Measurements from ENCODE around the gene FARP1.
A peak's percentile ranks its signal among the peaks of the same experiment; 100 is the strongest.

FARP1 gene

DNA sequence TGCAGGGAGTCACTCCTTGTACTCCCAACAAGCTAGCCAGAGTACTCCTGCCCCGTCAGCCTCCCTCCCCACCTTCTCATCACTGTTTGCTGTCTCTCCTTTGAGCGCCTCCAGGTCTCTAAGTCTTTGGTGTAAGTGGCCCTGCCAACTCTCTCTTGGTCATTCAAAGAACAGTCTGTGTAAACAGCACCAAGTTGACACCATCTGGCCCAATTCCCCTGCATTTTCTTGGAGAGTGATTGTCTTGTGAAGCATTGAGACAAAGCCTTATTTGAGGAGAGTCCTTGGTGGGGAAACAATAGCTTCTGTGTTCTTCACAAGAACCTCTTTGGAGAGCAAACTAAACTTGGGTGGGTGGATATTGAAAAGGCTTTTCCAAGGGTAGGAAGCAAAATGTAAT is 148.8 kb downstream of the FARP1 start:
- no peak for DNase-seq

- DNase-seq = no peak
Measured at GRCh38 chr13:98293103-98293502, 150.2 kb downstream of the FARP1 start.

DNA sequence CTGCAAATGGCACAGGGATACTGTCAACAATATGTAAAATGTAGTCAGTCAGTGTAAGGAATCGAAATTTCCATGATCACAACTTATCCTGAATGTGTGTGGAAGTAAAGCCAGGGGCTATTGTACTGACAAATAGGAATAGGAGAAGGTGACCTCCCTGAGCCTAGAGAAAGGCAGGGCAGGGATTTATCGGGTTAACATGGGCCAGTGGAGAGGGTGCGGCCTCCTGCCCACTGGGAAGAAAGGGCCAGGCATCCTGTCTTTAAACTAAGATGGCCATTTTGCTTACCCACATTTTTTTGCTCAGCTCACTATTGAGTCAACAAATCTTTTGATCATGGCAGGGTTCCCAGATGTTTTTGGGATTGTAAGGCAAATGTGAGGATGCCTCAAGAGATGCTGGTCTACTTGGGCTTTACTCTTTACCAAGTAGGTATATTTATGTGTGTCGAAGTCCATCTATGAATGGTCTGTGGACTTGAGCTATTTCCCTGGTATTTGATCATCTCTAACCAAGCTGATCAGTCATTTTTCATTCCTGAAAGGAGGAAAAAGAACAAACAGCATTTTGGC is 150.8 kb downstream of the FARP1 start:
- DNase-seq = no peak

DNA sequence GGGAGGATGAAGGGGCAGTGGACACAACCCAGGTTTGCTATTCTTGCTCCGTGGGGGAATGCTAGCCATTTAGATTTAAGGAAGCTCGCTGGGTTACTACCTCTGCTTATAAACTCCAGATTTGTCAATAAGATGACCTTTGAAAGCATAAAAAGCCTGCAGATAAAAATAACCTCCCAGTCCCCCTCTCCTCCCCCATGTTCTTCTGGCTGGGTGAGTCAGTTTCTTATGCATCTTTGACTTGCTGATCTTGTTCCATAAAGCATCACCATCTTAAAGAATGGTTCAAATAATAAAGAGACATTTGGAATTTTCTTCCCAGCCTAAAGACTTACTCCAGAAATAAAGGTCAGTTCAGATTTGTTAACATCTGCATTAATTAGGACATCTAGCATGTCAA is 152.5 kb downstream of the FARP1 start:
- no peak for DNase-seq

DNA sequence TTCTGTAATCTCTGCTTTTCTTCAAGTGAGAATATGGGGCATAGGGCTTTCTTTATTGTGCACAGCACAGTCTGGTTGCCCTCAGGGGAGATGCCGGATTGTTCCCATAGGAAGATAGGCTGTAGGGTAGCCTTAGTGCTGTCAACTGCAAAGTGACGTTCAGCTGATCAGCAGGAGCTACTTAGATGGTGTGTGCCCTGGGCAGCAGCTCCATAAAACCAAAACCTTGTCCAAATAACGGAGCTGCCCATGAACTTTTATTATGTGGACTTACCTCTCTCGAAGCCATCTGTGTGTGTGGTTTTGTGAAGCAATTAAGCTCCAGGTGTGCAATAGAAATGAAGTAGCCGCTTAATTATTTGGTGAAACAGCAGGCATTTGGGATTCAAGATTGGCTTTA is 154.2 kb downstream of the FARP1 start:
- peak; percentile 88 for DNase-seq

DNA sequence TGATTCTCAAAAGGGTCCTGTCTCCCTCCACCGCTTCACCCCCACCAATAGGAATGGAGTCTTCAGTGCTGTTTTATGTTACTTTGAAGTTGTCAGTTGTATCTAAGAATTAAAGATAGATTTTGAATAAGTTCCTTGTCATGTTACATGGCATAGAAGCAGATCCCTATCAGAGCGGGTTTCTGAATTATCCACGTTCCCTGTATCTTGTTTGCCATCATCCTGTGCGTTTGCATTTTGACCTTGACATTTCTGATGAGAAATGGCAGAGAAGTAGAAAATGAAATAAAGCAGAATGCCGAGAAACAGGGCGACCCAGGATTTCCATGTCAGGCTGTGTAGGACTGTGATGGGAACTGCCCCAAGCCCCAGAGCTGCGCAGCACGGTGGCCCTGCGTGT is 154.9 kb downstream of the FARP1 start:
- no peak for DNase-seq

GRCh38 chr13:98298599-98298998 is 155.7 kb downstream of the FARP1 start:
- peak; percentile 44 for DNase-seq

- DNase-seq = no peak
Measured at GRCh38 chr13:98299235-98299965, 156.5 kb downstream of the FARP1 start.

DNA sequence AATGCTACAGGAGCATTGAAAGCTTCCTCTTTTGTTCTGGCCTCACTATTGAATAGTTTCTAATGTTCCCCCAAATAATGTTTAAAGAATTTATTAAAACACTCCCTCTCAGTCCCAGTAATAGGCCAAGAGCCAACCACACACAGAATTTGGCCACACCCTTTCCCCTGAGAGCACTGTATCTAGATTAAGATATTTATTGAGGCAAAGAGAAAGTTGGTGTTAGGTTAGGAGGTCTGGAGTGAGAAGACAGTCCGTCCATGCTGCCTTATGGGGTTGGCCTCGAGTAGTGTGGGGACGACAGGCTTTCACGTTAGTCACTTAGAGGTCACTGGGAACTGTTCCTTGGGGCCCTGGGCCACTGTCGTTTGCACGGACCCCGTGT is 157.1 kb downstream of the FARP1 start:
- no peak for DNase-seq

- DNase-seq = peak; percentile 35
Measured at GRCh38 chr13:98300956-98301641, 158.2 kb downstream of the FARP1 start.

GRCh38 chr13:98301721-98302120 is 158.8 kb downstream of the FARP1 start:
- DNase-seq = no peak

DNA sequence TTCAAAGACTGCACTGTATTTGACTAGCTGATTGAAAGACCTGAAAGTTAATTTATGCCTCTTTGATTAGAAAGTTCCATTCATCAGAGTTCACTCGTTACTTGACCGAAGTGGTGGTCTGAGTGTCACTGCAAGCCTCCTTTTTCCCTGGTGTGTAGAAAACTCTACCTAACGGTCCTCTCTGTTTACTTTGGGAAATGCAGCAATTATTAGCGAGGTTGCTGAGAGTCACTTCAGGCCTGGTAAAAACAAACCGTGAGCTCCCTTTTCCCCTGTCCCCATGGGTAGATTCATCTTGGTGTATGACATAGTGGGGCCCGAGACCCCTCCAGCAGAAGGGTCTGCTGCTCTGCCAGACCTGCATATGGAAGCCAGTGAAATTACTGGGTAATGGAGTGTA is 161.0 kb downstream of the FARP1 start:
- DNase-seq = no peak

DNA sequence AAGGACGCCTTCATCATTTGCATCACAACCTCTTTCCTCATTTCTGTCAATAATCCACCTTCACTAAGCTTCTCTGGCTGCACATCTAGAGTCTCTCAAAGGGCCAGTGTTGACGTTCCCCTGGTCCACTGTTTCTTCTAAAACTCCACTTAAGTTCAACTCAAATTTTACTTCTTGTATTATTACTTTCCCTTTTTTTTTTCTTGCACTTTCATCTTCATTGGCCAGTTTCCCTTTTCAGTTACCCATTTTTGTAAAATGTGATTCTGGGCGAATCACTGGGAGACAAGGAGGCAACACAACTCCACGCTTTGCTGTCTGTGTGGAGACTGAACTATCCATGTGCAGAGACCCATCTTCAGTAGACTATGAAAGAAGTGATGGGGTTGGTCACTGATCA is 162.8 kb downstream of the FARP1 start:
- DNase-seq = no peak

DNA sequence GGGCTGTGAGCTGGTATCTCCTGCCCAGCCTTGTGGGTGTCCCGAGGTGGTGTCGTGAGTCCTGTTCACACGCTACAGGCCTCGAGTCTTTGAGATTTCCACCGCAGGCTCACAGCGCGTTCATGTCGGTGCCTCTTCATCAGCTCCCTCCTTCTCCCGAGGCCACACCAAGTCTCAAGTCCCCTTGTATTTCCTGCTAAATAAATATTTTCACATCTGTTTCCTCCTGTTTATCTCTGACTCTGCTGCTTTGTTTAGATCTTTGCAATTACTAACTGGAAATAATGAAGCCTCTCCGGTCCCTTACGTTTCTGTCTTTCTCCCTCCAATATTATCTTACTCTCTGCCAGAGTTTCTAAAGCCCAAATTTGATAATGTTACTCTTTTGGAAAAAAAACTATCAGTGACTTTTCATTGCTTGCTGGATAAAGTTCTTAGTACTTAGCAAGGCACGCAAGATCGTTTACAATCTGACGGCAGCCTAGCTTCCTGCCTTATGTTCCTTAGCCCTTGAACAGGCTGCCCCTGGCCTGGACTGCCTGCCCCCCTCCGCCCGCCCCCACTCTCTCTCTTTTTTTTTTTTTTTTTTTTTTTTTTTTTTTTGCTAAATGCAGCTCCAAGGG is 164.7 kb downstream of the FARP1 start:
- DNase-seq = no peak

DNA sequence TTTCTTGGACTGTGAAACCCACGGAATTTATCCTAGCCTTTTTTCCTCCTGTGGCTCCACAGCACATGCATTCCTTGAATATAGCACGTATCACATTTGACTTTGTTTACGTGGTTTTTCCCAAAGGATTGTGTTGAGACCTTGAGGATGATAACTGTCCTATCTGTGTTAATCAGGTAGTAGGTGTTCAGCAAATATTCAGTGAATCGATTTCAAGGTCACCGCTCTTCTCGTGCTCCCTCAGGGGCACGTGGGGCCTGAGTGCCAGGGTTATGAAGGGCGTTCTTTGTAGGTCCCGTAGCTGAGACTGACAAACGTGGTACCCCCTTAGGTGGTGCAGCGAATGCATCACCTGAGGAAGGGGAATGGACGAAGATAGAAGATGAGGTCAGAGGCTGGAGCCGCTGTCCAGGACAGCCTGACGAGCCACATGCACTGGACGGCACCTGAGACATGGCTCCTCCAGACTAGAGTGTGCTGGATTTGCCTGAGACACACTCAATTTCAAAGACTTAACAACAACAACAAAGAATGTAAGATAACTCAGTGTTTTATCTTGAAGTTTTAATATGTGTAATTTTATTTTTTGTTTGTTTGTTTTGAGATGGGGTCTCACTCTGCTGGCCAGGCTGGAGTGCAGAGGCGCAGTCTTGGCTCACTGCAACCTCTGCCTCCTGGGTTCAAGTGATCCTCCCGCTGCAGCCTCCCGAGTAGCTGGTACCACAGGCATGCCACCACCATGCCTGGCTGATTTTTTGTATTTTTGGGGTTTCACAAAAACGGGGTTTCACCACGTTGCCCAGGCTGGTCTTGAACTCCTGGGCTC is 165.4 kb downstream of the FARP1 start:
- DNase-seq = no peak

- no peak for DNase-seq
Measured at GRCh38 chr13:98309569-98310335, 166.9 kb downstream of the FARP1 start.

DNA sequence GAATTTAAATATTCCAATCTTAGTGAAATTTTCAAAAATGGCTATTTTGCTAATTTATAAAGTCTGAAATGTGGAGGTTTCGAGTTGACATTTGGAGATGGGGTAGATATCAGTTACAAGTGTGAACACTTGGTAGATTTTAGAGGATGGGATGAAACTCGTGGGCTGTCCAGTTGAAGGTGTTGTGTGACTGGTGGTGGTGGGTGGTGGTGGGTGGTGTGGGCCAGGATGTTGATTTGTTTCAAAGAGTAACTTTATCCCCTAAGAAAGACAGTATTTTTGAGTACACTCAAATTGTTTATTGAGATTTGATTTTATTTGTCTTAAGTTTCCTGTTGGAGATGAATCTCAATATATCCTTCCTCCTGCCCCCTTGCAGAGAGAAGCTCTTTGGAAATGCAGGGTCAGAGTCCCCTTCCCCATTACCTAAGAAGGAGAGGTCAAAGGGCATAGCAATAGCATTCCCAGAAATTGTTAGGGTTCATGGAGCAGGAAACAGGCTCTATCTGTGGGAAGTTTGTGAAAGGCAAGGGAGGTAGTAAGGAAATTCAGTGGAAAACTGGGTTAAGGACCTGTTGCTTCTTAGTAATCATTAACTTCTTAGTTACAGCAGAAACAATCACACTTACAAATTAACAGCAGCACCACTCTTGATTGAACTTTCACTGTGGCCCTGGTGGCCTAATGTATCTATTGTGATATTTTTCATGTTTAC is 167.7 kb downstream of the FARP1 start:
- no peak for DNase-seq

DNA sequence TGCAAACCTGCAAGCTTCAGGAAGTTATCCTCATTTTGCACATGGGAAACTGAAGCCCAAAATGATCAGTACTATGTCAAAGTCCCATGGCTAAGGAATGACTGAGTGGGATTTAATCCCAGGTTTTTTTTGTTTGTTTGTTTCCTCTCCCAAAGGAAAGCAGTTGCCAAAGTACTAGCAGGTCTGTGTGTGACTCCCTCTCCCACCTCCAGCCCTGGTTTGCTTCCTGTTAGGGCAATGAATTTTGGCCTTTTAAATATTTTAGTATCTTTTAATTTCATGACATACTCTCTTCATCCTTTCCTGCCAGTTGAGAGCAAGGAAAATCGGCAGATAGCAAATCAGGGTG is 168.3 kb downstream of the FARP1 start:
- no peak for DNase-seq

DNA sequence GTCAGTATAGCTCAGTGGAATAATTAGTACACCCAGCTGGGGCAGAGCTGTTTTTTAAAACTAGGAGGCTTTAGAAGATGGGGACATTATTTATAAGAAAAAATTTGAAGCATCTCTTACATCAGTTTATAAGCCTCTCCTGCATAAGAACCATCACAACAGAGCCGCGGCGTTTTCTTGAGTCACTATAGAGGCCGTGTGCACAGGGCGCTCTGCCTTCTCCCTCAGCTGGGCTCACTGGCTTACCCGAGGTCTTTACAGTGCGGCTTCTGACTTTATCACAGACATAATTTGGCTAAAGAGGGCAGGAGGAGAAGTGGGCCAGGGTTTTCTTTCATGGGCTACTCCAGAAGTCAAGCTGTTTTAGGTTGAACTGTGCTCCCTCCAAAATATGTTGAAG is 169.7 kb downstream of the FARP1 start:
- DNase-seq = no peak

- no peak for DNase-seq
Measured at GRCh38 chr13:98313023-98313921, 170.4 kb downstream of the FARP1 start.

DNA sequence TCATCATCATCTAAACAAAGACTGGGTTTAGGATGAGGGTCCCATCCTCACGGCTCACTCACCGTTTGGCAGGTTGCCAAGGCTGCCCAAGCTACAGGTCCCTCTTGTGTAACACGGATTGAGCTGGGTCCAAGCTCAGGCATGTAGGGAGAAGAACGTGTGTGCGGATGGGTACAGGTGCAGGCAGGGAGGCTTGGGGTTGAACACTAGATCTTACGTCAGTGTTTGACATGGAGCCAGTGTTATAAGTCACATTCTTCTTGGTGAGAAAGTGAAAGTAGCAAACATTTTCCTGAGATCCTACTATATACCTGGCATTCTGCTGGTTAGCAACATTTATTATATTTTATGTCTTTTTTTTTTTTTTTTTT is 171.0 kb downstream of the FARP1 start:
- no peak for DNase-seq
